ENCODE results near the gene RNF115. TPM values are rescaled to one million over a fixed set of nuclear protein-coding genes. Genes with fewer than 3 reads are reported as not detected.

The RNF115 gene
- total RNA-seq, 1 experiment from 2014 or later = 11.0 TPM

- no peak for TF ChIP-seq CTCF (conservative IDR thresholded peaks at IDR 0.05)
- Histone ChIP-seq H3K14ac (ENCODE audit: insufficient read depth, low read length) (no peak overlapping the region), H3K79me2 (ENCODE audit: insufficient read depth, low read length) (no peaks in the 10 kb centered on the region), H2AK5ac (ENCODE audit: insufficient read length, low read length) (no peak overlapping the region), H3K9ac (ENCODE audit: extremely low read depth, insufficient read length, low read length) (no peak overlapping the region), H3K23ac (ENCODE audit: insufficient read length, low read depth, low read length) (no peak overlapping the region), H3T11ph (ENCODE audit: low read length) (no peak overlapping the region), H2BK120ac (ENCODE audit: low read depth, low read length, poor library complexity, severe bottlenecking) (no peak overlapping the region), H3K27me3 (ENCODE audit: insufficient read depth, low read length) (no peaks in the 10 kb centered on the region), H3K27ac (ENCODE audit: insufficient read length, low read depth, low read length) (no peak overlapping the region), H4K8ac (replicated peaks; ENCODE audit: insufficient read length, low read depth, low read length) (no peak overlapping the region), H3K23me2 (ENCODE audit: insufficient read length, low read depth, low read length, poor library complexity, severe bottlenecking) (no peaks in the 10 kb centered on the region), H3K79me1 (ENCODE audit: insufficient read depth, low read depth, low read length, poor library complexity, severe bottlenecking) (no peaks in the 10 kb centered on the region), H2BK15ac (ENCODE audit: low read depth, low read length) (no peak overlapping the region), H3K9me3 (ENCODE audit: control insufficient read depth, low read depth, low read length) (no peaks in the 10 kb centered on the region), H3K4me1 (ENCODE audit: insufficient read depth, low read length) (no peaks in the 10 kb centered on the region; the same call in 1 of the 2 replicates), H2AFZ (ENCODE audit: low read length) (no peak overlapping the region), H3K56ac (ENCODE audit: insufficient read length, low read depth, low read length) (no peak overlapping the region), H2BK5ac (ENCODE audit: insufficient read length, low read length) (no peak overlapping the region), H4K91ac (ENCODE audit: insufficient read length, low read depth, low read length) (no peak overlapping the region), H3K18ac (ENCODE audit: insufficient read length, low read depth, low read length) (no peak overlapping the region), H2BK12ac (ENCODE audit: insufficient read length, low read depth, low read length) (no peak overlapping the region), H3K4me2 (ENCODE audit: insufficient read depth, insufficient read length, low read length) (no peak overlapping the region), H4K20me1 (ENCODE audit: control insufficient read depth, insufficient read depth, insufficient read length) (no peaks in the 10 kb centered on the region), H3K4ac (ENCODE audit: low read depth, low read length) (no peak overlapping the region), H2BK20ac (ENCODE audit: low read depth, low read length, poor library complexity, severe bottlenecking) (no peak overlapping the region), H4K5ac (ENCODE audit: insufficient read length, low read depth, low read length) (no peak overlapping the region)
- Mint-ChIP-seq H3K27ac (no peak overlapping the region; a peak in 1 of 7 replicates), H3K27me3 (ENCODE audit: low read depth) (no peaks in the 10 kb centered on the region; the same call in 1 of the 2 replicates), H3K4me3 (no peak overlapping the region), H3K36me3 (ENCODE audit: insufficient read depth in 1 of 3, low read depth in 3 of 3) (no peaks in the 10 kb centered on the region), H3K9me3 (no peaks in the 10 kb centered on the region), H3K4me1 (peaks cover 15 to 20% of the 10 kb centered on the region in 2 experiments)
- no peak for DNase-seq
- no CpG with 5 or more reads among the region's 5 CpGs for WGBS (ENCODE audit: extremely low coverage, insufficient read length, low lambda C conversion rate)
Measured at GRCh38 chr1:145729666-145730436, 94.0 kb downstream of the RNF115 start.
